ENCODE results near the gene VPS25.

GRCh38 chr17:42723636-42724035 is 49.6 kb upstream of the VPS25 start:
- TF ChIP-seq CTCF (conservative IDR thresholded peaks at IDR 0.05; ENCODE audit: low read depth, low read length): no peak
- no peak for TF ChIP-seq EZH2 (IDR thresholded peaks at IDR 0.05; ENCODE audit: borderline replicate concordance, low read depth, low read length, poor library complexity, severe bottlenecking)

Data from A673 (cell line).